Fibroblast of lung (primary cell): Measurements from ENCODE around the gene ZNF573.

ENCODE experiments used
- CTCF ChIP-seq, 2 donors: IDR thresholded peaks in 1 of 2; conservative IDR thresholded peaks in 1 of 2; 1 replicate in 1 of 2; 2 replicates in 1 of 2; pipeline ENCODE4 v1.5.1; 2011 to 2012; ENCODE audit warnings: low read length in 2 of 2, control low read depth in 1 of 2, inconsistent platforms in 1 of 2, low read depth in 1 of 2, mild to moderate bottlenecking in 1 of 2
- EZH2 ChIP-seq: IDR thresholded peaks from 2 replicates; pipeline ENCODE4 v1.5.1; 2012; ENCODE audit warnings: low read length, control low read depth, mild to moderate bottlenecking; ENCODE audit errors: missing control alignments

GRCh38 chr19:37778613-37779126, 716 bp downstream of the ZNF573 start:
- TF ChIP-seq CTCF (conservative IDR thresholded peaks at IDR 0.05 in 1 of 2, IDR thresholded peaks at IDR 0.05 in 1 of 2; ENCODE audit: low read depth in 1 of 2, low read length in 2 of 2) (no peak), EZH2 (no peak)
